Measurements from ENCODE around the gene HTD2. TPM values are rescaled to one million over a fixed set of nuclear protein-coding genes. Genes with fewer than 3 reads are reported as not detected.
A peak's percentile ranks its signal among the peaks of the same experiment; 100 is the strongest.

HTD2 gene
- total and polyA plus RNA-seq, 2 donors (not counting 1 experiment from before 2014, with no cell fraction given) = 4.2 to 8.8 TPM

DNA sequence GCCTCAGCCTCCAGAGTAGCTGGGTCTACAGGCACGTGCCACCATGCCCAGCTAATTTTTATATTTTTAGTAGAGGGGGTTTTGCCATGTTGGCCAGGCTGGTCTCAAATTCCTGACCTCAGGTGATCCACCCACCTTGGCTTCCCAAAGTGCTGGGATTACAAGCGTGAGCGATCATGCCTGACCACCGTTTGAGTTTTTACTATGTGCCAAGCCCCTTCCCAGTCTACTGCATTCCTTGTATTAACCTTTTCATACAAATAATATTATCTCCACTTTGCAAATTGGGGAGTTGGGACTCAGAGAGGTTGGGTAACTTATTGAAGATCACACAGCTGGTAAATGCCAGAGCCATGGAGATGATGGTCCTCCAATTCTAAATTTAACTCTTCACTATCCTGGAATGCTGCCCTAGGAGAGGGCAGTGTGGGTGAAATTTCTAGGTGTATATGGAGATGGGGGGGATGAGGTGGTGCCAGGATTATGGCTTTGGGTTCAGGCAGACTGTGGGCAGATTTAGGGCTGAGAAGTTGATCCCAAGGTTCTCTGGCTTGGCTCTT, 25.4 kb downstream of the HTD2 start:
- DNase-seq (no peak), ATAC-seq (ENCODE audit: low read depth) (no peak)
- Histone ChIP-seq H3K27ac (ENCODE audit: low read length in 2 of 2) (no peak overlapping the region), H2AFZ (ENCODE audit: insufficient read depth, low read depth, low read length, poor library complexity, severe bottlenecking) (no peak overlapping the region), H3K79me2 (ENCODE audit: control insufficient read depth, insufficient read depth, low read length) (peaks cover 60% of the 10 kb centered on the region), H3K9me3 (ENCODE audit: control extremely low read depth in 1 of 3, control insufficient read depth in 2 of 3, insufficient read depth in 1 of 3, low read length in 2 of 3) (no peaks in the 10 kb centered on the region), H3K4me2 (replicated peaks; ENCODE audit: low read depth, low read length, poor library complexity, severe bottlenecking) (peak overlapping the region; percentile 98), H3K27me3 (replicated peaks in 1 of 4; ENCODE audit: control extremely low read depth in 1 of 4, control insufficient read depth in 3 of 4, insufficient read depth in 4 of 4, low read length in 3 of 4) (no peaks in the 10 kb centered on the region), H3K4me1 (ENCODE audit: control insufficient read depth in 2 of 2, insufficient read depth in 2 of 2, low read length in 2 of 2) (peaks cover 24 to 31% of the 10 kb centered on the region in 2 donors), H4K20me1 (ENCODE audit: control insufficient read depth, insufficient read depth, low read length, poor library complexity, severe bottlenecking) (peaks cover 8% of the 10 kb centered on the region), H3K4me3 (ENCODE audit: control extremely low read depth in 1 of 5, extremely low read depth in 1 of 5, insufficient read depth in 1 of 5, low read depth in 2 of 5, low read length in 4 of 5) (no peak overlapping the region), H3K36me3 (replicated peaks in 1 of 2; ENCODE audit: control extremely low read depth in 1 of 2, control insufficient read depth in 1 of 2, extremely low read depth in 1 of 2, insufficient read depth in 2 of 2, low read length in 1 of 2) (peaks cover 0 to 2% of the 10 kb centered on the region in 2 experiments), H3K9ac (ENCODE audit: low read length) (peak overlapping the region; percentile 80)
- 93% methylated on average over 3 of the region's 4 CpGs for WGBS (ENCODE audit: insufficient coverage)
- Mint-ChIP-seq H3K4me3 (peak overlapping the region; percentile 81), H3K27ac (peak overlapping the region; percentile 50), H3K4me1 (peaks cover 45% of the 10 kb centered on the region), H3K27me3 (no peaks in the 10 kb centered on the region), H3K9me3 (ENCODE audit: insufficient read depth) (no peaks in the 10 kb centered on the region)
- TF ChIP-seq, protein P1, sequence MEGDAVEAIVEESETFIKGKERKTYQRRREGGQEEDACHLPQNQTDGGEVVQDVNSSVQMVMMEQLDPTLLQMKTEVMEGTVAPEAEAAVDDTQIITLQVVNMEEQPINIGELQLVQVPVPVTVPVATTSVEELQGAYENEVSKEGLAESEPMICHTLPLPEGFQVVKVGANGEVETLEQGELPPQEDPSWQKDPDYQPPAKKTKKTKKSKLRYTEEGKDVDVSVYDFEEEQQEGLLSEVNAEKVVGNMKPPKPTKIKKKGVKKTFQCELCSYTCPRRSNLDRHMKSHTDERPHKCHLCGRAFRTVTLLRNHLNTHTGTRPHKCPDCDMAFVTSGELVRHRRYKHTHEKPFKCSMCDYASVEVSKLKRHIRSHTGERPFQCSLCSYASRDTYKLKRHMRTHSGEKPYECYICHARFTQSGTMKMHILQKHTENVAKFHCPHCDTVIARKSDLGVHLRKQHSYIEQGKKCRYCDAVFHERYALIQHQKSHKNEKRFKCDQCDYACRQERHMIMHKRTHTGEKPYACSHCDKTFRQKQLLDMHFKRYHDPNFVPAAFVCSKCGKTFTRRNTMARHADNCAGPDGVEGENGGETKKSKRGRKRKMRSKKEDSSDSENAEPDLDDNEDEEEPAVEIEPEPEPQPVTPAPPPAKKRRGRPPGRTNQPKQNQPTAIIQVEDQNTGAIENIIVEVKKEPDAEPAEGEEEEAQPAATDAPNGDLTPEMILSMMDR (IDR thresholded peaks at IDR 0.05) = no peak
- TF ChIP-seq EZH2 (IDR thresholded peaks at IDR 0.05; ENCODE audit: borderline replicate concordance, insufficient read depth, low read depth, low read length, poor library complexity, severe bottlenecking) = no peak
- POLR2A ChIA-PET = interaction anchor here (1.0 to 11.4 kb wide), 2 partner anchors 21 to 54 kb away, joined by 3 to 182 read pairs; no protein-coding TSS in a partner anchor
- CTCF ChIA-PET = interaction anchor here (0.6 to 10.2 kb wide), 11 partner anchors 11 to 202 kb away, joined by 3 to 349 read pairs (median 46); partner anchors contain the start of genes HTD2, KCTD6 and RPP14
- intact Hi-C loops (cut with micrococcal nuclease) = loop anchor here (1.0 kb wide), 1 partner anchor 25 kb away; the partner anchor contains the start of genes HTD2 and RPP14

All from B cell (primary cell).